Measurements from ENCODE around the gene FCHO2. TPM values are rescaled to one million over a fixed set of nuclear protein-coding genes. Genes with fewer than 3 reads are reported as not detected.
A peak's percentile ranks its signal among the peaks of the same experiment; 100 is the strongest.

The FCHO2 gene
- total RNA-seq, 1 donor from 2014 or later = 32.4 TPM

DNA sequence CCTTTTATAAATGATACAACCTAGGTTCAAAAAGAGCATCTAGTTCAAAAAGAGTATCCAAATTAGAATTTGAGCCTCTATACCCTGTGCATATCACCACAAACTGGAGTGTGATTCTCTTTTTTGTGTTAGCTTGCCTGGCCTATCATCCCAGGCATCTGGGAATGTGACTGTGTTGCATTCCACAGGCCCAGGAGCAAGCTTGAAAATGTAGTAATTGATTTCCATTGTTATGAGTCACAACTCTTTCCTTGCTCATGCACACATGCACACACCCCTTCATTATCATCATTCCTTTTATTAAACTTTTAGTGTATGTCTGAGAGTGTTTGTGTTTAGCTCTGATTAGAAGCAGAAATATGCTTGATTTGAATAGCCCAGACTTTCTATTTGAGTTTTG is 75.2 kb downstream of the FCHO2 start:
- no peak for DNase-seq

DNA sequence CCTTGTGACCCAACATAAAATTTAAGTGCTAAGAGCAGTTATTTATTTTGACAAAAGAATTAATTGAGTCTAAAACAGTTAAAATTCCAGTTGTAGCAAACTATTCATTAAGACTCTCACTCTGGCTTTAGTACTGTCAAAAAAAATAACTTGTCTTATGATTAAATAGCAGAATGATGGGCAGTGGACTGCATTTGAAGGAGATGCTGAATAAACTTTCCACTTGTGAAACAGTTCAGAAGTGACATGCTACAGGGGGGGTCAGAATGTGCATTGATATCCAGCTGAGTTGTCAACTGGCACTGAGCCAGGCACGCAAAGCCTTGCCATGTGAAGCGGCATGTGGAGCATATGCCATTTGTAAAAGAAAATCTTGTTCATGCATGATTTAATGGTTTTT is 76.0 kb downstream of the FCHO2 start:
- DNase-seq = no peak

DNA sequence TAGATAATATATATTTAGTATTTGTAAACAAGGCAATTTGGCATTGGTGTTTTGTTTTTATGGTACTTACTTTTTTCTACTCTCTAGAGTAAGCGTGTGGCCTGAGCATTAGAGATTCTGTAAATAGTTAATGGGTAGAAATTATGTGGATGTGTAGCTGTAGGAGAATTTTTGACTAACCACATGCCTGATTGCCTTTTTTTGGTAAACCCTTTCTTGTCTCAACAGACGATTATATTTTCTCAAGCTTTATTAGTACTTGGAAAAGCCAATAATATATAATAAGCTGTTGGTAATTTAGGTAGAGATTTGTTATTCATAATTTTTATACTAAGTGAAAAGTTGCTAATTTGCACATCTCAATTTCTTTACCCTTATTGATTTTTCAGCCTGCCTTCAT is 76.8 kb downstream of the FCHO2 start:
- no peak for DNase-seq

DNA sequence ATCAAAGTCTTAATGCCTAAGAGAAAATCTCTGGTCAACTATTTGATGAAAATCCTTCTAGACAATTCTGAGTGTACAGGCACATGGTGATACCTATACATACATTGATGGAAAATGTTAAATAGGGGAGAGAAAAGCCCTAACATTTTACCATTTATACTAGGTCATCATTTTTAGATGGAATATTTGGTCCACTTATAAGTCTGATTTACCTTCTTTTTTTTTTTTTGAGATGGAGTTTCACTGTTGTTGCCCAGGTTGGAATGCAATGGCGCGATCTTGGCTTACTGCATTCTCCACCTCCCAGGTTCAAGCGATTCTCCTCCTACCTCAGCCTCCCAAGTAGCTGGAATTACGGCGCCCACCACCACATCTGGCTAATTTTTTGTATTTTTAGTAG is 81.7 kb downstream of the FCHO2 start:
- DNase-seq = no peak

DNA sequence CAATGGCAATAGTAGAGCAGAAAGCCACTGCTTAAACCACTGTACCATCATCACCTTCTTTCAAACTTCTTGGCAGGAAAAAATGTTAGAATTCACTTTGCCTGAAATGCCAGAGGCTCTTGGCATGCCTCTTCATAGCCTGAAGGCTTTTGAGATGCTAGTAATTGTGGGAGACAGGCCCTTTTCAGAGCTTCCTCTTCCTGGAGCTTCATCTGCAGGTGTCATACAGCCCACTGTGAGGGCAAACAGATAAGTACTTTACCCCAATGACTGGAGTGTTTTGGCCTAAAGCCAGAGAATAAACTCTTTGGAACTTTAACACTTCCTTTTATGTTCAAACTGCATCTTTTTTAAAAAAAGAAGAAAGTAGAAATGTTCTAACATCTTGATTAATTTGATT is 83.2 kb downstream of the FCHO2 start:
- no peak for DNase-seq

DNA sequence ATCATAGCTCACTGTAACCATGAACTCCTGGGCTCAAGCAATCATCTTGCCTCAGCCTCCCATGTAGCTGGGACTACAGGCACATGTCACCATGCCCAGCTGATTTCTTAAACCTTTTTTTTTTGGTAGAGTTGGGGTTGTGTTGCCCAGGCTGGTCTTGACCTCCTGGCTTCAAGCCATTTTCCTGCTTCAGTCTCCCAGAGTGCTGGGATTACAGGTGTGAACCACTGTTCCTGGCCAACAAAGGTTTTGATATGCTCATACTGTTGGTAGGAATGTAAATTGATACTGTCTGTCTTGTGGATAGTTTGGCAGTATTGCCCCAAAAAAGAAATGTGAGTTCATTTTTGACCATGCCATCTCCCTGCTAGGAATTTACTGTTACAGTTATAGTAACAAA is 87.2 kb downstream of the FCHO2 start:
- DNase-seq = no peak

DNA sequence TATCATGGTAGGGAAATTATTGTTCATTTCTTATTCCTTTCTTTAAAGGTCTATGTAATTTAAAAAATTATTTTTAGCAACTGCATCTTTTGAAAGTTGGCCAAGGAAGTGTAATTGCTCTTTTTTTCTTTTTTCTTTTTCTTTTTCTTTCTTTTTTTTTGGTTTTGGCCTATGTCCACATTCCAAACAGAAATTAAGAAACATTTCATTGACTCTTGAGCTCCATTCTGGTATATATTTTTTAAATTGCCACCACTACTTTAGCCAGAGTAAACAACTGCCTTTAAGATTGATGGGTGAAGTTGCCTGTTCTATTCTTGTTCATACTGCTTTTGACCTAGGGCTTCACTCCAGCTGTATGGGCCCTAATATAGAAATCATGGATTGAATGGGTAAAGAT is 88.7 kb downstream of the FCHO2 start:
- no peak for DNase-seq

DNA sequence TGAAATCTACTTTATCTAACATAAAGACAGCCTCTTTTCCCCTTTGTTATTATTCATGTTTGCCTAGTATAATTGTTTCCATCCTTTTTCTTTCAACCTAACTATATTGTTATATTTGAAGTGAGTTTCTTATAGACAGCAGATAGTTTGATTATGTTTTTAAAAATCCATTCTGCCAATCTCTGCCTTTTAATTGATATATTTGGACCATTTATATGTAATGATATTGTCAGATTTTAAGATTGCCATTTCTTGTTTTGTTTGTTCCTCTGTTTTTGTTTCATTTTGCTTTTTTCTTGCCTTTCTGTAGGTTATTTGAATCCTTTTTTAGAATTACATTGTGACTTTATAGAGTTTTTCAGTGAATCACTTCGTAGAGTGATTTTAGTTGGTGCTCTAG is 89.8 kb downstream of the FCHO2 start:
- DNase-seq = no peak

DNA sequence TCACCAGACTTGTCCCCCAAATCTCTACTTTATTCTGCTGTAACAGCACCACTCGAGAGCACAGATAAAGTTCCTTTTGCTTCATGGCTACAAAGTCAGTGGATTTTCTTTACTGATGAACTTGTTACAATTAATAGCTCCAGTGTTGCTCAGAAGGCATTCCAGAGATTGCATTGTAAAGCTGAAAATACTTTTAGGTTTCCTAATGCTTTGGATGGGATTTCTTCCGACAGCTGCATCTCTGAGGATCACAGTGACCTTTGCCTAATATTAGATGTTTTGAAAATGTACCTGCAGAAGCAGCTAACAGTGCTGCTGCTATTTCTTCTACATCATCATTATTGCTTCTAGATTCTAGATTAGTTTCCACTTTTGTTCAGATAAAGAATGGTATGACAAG is 105.8 kb downstream of the FCHO2 start:
- DNase-seq = no peak

DNA sequence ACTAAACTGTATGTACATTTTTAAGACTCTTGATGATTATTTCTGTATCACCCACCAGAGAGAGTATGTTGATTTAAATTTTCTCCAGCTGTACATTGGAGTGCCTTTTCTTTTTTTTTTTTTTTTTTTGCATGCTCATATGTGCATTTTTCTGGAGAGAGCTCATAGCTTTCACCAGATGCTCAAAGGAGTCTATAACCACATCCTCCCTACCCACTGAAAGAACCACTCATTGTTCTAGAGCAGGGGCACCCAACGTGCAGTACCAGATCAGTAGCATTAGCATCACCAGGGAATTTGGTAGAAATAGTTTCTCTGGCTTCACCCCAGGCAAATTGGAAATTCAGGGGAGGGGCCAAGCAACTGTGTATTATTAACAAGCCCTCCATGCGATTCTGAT is 110.6 kb downstream of the FCHO2 start:
- DNase-seq = peak; percentile 46

DNA sequence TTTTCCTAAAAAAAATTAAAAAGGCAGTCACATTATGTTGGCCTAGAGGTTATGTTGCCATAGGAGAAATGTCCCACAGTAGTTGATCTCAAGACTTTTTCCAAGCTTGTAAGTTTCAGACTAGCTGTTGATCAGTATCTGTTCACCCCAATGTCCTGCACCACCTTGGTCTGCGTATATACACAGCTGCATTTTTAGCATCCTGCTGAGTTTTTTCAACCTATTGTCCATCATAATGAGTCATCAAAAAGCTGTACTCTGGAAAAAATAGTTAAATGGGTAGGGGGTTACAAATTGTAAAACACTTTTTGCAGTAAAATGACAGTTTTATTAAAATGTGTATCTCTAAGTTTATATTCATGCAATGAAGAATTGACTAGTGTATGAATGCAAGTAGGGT is 111.4 kb downstream of the FCHO2 start:
- no peak for DNase-seq

DNA sequence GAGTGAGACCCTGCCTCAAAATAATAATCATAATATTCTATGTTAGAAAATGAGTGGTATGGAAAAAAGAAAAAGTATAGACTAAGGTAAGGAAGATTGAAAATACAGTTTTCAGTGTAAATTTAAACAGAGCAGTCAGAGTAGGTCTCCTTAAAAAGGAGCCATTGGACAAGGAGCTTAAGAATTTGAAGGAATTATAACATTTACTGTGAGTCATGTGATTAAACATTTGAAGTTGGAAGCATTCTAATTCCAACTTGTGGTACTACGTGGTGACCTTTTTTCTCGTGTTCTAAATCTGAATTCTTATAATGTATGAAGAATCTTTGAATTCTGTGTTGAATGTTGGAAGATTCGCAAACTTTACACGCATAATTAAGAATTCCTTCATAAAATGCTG is 125.3 kb downstream of the FCHO2 start:
- no peak for DNase-seq

DNA sequence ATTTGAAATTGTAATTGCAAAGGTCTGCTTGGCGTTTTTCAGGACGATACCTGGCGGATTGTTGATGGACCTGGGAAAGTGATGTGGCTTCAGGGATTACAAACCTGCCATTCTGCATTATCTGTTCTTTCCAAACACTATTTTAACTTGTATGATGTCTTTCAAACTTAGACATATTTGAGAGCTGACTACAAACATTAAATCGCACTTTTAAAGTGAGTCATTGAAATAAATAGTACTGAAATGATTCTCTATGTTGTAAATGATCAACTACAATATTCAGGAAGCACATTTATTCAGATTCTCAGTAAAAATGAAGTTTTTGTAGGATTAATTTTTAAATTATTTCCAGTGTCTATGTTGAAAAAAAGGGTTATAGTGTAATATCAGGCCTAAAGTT is 132.2 kb downstream of the FCHO2 start:
- DNase-seq = no peak

DNA sequence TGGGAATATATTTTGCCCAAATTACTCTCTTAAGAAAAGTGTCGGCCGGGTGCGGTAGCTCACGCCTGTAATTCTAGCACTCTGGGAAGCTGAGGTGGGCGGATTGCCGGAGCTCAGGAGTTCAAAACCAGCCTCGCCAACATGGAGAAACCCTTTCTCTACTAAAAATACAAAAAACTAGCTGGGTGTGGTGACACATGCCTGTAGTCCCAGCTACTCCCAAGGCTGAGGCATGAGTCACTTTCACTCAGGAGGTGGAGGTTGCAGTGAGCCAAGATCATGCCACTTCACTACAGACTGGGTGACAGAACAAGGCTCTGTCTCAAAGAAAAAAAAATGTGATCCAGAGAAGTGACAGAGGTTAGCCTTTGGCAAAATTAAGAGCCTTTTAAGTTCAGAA is 138.1 kb downstream of the FCHO2 start:
- DNase-seq = no peak

DNA sequence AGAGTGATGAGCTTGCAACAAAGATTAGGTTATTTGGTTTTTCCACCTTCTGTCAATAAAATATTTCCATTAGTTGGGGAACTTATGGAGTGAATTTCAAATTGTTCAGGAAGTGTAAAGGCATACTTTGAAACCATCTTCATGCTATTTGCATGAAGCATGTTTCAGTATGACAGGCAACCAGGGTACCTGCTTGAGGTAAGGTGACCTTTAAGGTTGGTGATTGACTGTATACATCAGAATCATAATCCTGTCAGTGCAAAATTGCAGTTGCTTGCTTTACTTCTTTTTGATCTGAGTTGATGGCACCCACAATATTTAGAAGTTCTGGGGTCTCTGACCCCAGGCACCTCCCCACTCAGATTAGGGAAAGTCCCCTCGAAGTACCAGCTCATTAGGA is 138.6 kb downstream of the FCHO2 start:
- DNase-seq = no peak

DNA sequence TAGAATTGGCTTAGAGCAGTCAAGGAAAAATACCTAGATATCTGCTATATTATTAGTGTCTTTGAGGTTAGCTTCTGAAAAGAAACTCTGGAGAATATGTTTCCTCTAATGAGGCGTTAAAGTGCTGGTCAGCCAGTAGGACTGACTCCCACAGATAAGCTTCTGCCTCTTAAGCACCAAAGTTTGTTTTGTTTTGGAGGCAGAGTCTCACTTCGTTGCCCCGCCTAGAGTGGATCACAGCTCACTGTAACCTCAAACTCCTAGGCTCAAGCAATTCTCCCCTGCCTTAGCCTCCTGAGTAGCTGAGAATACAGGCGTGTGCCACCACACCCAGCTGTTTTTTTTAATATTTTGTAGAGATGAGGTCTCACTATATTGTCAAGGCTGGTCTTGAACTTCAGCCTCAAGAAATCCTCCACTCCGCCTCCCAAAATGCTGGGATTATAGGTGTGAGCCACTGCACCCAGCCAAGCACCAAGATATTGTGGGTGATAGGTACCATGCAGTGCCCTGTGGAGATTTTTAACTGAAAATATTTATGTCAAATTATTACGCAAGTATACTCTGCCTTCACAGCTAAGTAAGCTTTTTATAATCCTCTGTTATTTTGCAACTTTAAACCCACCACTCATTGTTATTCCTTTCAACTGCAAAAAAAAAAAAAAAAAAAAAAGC is 139.9 kb downstream of the FCHO2 start:
- no peak for DNase-seq

DNA sequence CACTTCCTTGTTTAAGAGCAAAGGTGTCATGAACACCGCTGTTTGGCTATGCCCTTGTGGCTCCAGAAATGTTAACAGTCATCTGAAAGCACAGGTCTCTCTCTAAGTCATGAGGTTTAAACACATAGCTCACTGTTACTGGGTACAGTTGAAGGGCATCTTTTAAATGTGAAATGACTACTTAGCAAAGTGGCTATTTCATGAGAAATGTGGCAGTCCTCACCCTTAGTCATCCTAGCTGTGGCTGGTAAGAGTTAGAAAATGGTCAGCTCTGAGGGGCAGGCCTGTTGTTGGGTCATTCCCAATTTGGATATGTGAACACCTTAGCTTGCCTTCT is 140.4 kb downstream of the FCHO2 start:
- no peak for DNase-seq

DNA sequence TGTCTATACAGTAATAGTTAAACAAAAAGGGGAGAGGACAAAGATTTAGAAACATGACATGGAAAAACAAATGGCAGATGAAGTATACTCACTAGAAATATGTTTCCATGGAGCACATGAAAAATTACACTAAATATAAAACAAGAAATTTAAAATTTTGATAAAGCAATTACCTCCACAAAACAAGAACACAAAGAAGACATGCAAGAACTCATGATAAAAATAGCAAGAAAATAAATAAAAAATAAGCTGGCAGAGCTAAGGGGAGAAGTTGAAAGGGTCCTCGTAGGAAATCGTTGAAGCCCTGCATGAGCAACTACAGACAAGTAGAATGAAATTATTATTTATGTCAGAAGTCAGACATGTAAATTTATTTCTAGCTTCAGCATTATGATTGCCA is 141.9 kb downstream of the FCHO2 start:
- DNase-seq = no peak

DNA sequence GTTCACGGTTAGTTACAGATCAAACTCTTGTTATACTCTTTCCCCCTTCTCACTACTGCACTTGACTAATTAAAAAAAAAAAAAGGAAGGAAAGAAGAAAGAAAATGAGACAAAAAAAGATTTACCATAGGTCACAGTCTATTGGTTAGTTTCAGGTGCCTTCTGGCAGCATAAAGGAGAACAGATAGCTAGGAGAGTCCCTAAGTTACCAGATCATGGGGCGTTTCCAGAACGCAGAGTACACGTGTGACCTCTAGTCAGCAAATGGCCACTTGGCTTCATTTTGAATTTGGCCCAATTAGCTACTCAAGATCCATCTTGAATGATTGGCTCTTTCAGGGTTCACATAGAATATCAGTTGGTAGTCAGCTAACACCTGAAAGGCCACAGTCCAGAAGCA is 144.3 kb downstream of the FCHO2 start:
- DNase-seq = no peak

DNA sequence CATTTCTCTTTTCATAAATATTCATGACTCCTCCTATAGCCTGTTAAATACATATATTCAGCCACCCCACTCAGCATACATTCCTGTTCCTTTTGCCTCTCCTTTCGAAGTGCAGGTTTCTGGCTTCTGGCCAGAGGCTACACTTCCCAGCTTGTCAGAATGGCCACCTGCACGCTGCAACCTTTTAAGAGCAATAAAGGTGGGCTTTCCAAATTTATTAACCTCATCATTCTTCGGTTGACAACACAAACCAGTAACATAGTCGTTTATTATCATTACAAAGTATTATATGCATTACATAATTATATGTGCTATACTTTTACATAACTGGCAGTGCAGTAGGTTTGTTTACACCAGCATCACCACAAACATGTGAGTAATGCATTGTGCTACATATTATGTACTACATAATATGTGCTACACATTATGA is 148.0 kb downstream of the FCHO2 start:
- no peak for DNase-seq

DNA sequence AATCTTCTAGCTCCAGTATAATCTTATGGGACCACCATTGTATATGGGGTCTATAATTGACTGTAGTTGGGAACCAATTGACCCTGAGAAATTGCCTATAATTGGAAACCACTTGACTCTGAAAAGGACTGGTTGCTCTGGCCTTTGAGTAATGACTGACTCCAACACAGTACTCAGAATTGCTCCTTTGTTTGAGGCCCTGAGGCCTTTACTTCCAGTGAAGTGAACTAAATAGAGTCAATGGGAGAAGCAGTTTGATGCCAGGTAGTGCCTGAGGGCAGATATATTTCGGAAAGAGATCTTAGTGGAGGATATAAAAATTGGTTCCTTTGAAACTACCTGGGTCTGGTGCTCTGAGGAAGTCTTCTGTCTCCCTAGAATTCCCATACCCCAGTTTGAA is 148.5 kb downstream of the FCHO2 start:
- DNase-seq = no peak

DNA sequence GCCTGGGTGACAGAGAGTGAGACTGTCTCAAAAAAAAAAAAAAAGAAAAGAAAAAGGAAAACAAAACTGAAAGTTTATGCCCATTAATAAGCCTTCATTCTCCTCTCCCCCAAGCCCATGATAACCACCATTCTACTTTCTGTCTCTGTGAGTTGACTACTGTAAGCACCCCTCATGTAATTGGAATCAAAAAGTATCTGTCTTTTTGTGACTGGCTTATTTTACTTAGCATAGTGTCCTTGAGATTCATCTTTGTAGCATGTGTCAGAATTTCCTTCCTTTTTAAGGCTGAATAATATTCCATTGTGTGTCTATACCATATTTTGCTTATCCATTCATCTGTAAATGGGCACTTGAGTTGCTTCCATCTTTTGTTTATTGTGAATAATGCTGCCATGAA is 150.5 kb downstream of the FCHO2 start:
- DNase-seq = no peak

DNA sequence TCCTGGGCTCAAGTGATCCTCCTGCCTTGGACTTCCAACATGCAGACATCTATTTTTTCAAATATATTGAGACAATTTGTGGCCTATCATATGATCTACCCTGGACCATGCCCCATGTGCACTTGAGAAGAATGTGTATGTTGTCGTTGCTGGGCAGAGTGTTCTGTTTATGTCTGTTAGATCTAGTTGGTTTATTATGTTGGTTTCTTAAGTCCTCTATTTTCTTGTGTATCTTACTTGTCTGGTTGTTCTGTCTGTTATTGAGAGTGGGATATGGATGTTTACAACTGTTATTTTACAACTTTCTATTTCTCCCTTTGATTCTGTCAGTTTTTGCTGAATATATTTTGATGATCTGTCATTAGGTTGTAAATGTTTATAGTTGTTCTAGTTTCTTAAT is 154.3 kb downstream of the FCHO2 start:
- no peak for DNase-seq

DNA sequence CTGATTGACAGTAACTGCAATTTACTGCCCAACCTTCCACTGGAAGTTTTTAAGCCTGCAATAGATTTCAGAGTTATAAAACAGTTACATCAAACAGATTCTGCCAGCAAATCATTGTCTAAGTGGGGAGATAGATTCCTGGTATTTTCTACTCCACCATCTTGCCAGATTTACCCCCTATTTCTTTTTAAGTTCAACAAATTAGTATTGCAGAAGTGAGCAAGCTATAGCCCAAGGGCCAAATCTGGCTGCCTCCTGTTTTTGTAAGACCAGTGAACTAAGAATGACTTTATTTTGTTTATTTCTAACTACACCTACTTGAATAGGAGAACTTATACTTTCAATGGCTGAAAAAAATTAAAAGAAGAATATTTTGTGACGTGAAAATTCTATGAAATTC is 155.7 kb downstream of the FCHO2 start:
- DNase-seq = no peak

DNA sequence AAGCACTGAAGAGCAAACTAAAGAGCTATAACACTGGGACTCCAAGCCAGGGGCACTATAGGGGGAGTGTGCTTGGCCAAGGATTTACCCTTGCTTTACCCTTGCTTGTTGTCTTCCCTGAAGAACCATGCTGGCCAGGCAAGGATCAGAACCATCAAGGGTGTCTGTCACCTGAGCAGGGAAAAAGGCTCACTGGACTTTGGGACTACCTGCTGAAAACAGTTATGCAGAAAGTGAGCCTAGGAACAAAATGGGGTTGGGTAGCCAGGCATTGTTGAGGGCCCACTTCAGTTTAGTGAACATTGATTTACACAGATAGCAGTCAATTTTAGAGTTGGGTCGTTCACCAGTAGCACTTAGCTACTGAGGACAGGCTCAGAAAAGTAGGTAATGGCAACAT is 156.5 kb downstream of the FCHO2 start:
- DNase-seq = no peak
